IPS DF 4.7 (cell line): ENCODE results near the gene IL12RB2.
"Not testable (repeated sequence)": the region's sequence is repeated elsewhere in the genome, so short reads cannot be mapped to it uniquely, and the experiment has no call there.

Experiments used
- DNase-seq: peaks from one replicate; pipeline ENCODE4 v3.0.0-alpha.2; 2013; ENCODE audit warnings: low spot score; ENCODE audit errors: extremely low read depth

The IL12RB2 gene

GRCh38 chr1:67393737-67394136, 86.1 kb downstream of the IL12RB2 start:
- DNase-seq: no peak

- no peak for DNase-seq
Measured at GRCh38 chr1:67394548-67394947, 86.9 kb downstream of the IL12RB2 start.

GRCh38 chr1:67399199-67399993, 91.7 kb downstream of the IL12RB2 start:
- no peak for DNase-seq

- DNase-seq: not testable (repeated sequence)
Measured at GRCh38 chr1:67400029-67400786, 92.5 kb downstream of the IL12RB2 start.

DNA sequence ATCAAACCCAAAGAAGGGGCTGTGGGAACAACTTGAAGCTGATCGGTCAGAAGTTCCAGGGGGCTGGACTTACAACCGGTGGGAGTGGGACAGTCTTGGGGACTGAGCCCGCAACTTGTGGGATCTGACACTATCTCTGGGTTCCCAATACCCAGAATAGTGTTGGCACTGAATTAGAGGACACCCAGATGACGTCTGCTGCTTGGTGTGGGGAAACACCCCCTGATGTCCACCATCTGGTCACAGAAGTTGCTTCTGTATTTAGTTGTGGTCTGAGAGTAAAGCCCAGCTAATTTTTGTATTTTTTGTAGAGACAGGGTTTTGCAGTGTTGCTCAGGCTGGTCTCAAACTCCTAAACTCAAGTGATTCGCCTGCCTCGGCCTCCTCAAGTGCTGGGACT, 93.8 kb downstream of the IL12RB2 start:
- no peak for DNase-seq

DNA sequence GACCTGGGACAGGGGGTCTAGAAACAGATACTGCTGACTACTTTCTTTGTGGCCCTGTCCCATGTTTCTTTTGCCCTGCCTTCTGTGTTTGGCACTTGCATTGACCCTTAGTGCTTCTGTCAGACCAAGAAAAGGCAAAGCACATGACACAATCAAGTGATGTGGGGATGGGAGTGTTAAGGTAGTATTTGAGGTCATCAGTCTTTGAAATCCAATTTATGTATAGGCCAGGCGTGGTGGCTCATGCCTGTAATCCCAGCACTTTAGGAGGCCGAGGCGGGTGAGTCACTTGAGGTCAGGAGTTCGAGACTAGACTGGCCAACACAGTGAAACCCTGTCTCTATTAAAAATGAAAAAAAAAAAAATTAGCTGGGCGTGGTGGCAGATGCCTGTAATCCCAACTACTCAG, 96.5 kb downstream of the IL12RB2 start:
- DNase-seq: no peak

DNA sequence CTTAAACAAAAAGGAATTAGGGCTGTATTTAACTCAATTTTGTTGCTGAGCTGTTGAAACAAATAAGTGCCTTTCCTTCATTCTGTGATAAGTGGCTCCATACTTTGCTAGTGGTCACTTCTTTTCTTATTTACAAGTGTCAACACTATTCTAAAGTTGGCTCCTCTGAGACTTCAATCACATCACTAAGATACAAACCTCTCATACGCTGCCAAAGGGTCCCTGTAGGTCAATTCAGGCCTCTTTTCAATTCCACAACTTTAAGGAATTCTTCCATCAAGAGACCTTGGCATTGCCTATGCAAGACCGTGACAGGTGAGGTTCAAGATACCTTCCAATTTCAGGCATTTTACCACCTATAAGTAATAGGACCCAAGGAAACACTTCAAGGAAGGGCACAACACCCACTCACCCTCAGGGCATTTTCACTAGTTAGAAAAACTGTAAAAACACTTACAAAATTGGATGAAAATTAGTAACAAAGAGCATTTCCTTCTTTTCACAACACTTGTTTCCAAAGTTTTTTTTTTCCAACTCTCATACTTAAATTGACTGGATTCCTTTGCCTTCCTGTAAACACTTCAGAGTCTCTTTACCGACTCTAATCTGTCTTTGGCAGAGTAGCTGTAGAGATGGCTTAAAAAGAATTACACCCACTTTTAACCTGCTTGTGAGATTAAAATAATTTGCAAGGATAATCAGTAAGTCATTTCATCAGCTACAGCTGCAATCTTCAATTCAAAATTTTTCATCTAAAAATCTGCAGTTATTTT, 98.0 kb downstream of the IL12RB2 start:
- no peak for DNase-seq

DNA sequence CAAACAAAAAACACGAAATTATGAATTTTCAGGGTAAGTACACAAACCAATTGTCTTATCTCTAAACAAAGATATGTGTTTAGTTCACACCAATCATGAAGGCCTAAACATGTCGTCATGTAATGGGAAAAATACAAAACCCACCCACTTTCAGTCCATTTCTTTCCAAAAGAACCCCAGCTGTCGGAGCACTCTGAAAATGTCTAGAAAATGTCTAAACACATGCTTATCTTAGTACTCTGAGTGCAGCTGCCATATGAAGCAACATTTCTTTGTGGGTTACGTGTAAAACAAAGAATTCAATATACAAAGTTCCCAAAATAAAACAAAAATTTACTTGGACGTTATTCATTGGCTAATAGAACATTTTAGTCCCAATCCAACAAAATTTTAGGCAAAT, 99.8 kb downstream of the IL12RB2 start:
- no peak for DNase-seq

GRCh38 chr1:67408148-67408547, 100.5 kb downstream of the IL12RB2 start:
- no peak for DNase-seq

DNA sequence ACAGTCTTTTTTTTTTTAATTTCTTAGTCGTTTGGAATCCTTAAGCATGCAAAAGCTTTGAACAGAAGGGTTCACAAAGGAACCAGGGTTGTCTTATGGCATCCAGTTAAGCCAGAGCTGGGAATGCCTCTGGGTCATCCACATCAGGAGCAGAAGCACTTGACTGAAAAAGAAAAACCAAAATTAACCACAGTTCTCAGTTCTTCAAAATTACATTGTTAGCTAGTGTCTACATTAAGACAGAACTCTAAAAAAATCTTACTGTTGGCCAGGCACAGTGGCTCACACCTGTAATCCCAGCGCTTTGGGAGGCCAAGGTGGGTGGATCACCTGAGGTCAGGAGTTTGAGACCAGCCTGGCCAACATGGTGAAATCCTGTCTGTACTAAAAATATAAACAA, 105.4 kb downstream of the IL12RB2 start:
- DNase-seq: not testable (repeated sequence)

- no peak for DNase-seq
Measured at GRCh38 chr1:67414574-67414973, 106.9 kb downstream of the IL12RB2 start.

GRCh38 chr1:67415041-67415440, 107.4 kb downstream of the IL12RB2 start:
- no peak for DNase-seq

- not testable (repeated sequence) for DNase-seq
Measured at GRCh38 chr1:67417733-67418132, 110.1 kb downstream of the IL12RB2 start.

DNA sequence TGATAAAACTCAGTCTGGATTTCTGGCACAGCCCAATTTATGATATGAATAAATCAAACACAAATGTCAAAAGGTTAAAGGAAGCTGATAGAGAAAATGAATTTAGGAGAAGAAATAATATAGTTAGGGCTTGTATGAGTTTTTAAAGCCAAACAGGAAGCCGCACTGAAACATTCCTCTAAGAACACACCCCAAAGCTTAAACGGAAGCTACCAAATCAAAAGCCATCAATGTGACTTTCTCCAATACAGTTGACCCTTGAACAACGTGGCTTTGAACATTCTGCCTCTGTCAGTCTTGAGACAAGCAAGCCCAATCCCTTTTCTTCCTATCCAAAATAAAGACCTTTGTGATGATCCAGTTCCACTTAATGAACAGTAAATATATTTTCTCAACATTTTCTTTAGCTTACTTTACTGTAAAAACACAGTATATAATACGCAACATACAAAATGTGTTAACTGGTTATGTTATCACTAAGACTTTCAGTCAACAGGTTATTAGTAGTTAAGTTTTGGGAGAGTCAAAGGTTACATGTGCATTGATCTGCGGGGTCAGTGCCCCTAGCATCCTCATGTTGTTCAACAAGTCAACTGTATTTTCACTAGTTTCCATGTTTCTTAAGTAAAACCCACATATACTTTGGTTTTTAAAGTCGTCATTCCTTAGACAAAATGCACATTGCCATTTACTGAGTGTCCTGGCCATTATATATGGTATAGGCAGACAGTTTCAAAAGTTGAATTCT, 111.3 kb downstream of the IL12RB2 start:
- no peak for DNase-seq

- no peak for DNase-seq
Measured at GRCh38 chr1:67420835-67421492, 113.3 kb downstream of the IL12RB2 start.

DNA sequence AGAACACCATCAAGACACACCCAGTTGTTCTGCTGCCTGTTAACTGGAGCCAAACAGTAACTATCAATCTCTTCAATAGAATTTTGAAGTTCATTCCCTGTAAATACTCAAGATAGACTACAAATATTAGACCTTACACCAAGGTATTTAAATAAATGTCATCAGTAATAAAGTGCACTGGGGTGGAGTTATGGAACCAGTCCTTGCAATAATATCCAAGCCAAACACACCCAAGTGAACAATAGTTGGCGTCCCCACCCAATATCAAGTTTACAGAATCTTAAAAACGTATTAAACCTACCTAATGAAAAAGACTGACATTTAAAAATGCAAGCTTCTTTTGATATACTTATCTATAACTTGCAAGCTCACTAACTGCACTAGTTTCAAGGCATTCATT, 119.8 kb downstream of the IL12RB2 start:
- no peak for DNase-seq

- DNase-seq: no peak
Measured at GRCh38 chr1:67427947-67428346, 120.3 kb downstream of the IL12RB2 start.

GRCh38 chr1:67429011-67429527, 121.4 kb downstream of the IL12RB2 start:
- no peak for DNase-seq

DNA sequence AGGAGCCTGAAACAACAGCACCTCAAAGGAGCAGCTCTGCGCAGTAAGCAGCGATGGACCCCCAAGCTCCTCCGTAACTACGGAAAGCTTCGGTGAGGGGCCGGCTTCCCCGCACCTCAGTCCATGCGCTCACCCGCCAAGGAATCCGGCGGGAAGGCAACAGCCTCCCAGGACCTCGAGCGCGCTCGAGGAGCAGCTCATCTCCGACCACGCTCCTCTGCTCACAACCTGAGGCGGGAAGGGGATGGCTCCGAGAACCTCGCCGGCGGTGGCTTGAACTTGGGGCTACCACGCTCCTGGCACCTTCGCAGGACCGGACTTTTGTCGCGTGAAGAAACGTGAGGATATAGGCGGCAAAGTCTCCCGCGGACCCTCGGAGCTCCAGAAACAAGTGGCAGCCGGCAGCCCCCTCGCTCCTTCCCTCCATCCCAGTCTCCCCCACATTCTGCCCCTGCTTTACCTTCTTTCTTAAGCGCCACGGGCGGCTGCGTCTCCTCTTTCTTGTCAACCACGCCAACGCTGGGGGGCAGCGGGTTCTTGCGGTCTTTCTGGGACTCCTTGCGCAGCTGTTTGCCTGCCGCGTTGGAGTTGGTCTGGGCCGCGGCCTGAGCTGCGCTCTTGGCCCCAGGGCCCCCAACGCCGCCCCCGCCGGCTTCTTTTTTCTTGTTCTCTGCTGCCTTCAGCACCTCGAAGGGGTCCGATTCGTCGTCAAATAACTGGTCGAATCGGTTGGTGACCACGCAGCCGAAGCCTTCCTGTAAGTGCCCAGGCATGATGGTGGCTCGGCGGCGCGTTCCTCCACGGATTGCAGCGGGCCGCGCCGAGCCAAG, 122.1 kb downstream of the IL12RB2 start:
- DNase-seq: no peak
